Activated effector memory CD4-positive, alpha-beta T cell treated with anti-CD3 and anti-CD28 coated beads, Interleukin-2, amount 50 U/mL, for 16 hours (primary cell): ENCODE data around the gene CYRIA.

Experiments
- DNase-seq: peaks from one replicate; pipeline ENCODE4 v3.0.0-alpha.2; 2020

Gene CYRIA

GRCh38 chr2:16626997-16627605 lies 38.5 kb downstream of the CYRIA start:
- no peak for DNase-seq

- no peak for DNase-seq
These were observed 39.1 kb downstream of the CYRIA start for GRCh38 chr2:16626497-16626896.

- DNase-seq, result no peak
These were observed 39.9 kb downstream of the CYRIA start for GRCh38 chr2:16625759-16626158.

- no peak for DNase-seq
These were observed 40.4 kb downstream of the CYRIA start for GRCh38 chr2:16625201-16625729.

GRCh38 chr2:16624436-16624780 lies 41.2 kb downstream of the CYRIA start:
- DNase-seq, result no peak

- DNase-seq, result no peak
These were observed 41.8 kb downstream of the CYRIA start for GRCh38 chr2:16623564-16624435.

GRCh38 chr2:16623031-16623430 lies 42.6 kb downstream of the CYRIA start:
- no peak for DNase-seq

GRCh38 chr2:16622399-16622968 lies 43.1 kb downstream of the CYRIA start:
- no peak for DNase-seq

GRCh38 chr2:16621316-16621715 lies 44.3 kb downstream of the CYRIA start:
- DNase-seq, result no peak

- DNase-seq, result no peak
These were observed 45.0 kb downstream of the CYRIA start for GRCh38 chr2:16620590-16620989.

- DNase-seq, result peak; percentile 2
These were observed 45.9 kb downstream of the CYRIA start for GRCh38 chr2:16619576-16620245.

GRCh38 chr2:16617282-16618266 lies 48.1 kb downstream of the CYRIA start:
- peak; percentile 38 for DNase-seq
